Cerebellar cortex (tissue), 1 donor: Measurements from ENCODE around the gene RIMBP2.
A peak's percentile ranks its signal among the peaks of the same experiment; 100 is the strongest.
"Not testable (repeated sequence)": the region's sequence is repeated elsewhere in the genome, so short reads cannot be mapped to it uniquely, and the experiment has no call there.

Experiments used
- DNase-seq: peaks from one replicate; pipeline ENCODE4 v3.0.0-alpha.2; 2015; ENCODE audit warnings: low spot score

Gene RIMBP2

DNA sequence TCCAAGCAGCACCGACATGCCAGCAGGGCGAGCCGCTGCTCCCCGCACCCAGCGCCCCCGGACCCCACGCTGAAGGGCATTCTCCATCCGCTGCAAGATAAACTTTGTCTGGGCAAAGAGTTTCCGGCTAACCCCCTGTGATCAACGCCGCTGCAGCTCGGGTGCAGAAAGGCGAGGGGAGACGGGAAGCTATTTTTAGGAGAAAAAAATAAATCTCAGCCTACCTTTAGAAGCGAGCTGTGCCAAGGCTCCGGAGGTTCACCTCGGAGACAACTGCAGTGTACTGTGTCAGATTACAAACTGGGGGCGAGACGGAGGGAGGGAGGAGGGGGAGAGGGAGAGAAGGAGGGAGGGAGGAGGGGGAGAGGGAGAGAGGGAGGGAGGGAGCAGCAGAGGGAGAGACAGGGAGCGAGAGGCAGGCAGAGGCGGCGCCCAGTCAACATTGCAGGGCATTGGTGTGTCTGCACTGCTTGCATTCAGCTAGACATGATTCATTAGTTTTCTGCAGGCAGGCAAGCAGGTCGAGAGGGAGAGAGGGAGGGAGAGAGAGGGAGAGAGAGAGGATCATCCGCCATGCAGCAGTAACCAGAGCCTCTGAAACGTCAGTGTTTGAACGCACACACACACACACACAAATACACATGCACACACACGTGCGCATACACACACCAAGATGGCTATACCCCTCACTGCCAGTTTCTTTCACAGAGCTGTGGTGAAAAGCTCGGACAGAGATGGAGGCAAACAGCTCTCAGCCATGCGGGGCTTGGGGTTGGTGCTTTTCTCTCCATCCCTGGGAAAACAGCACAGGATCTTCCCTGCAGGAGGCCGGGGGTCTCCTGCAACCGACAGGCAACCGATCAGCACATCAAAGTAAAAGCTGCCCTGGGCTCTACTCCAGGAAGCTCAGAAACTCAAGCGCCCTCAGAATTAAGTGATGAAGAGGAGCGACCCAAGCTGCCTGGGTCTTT is at the start of gene RIMBP2:
Gene RIMBP2 (minus strand): TSS at position 302 of the 971 bp plus-strand sequence. CDS start 237,286 bp downstream, outside the sequence.
- DNase-seq, result peak; percentile 76

DNA sequence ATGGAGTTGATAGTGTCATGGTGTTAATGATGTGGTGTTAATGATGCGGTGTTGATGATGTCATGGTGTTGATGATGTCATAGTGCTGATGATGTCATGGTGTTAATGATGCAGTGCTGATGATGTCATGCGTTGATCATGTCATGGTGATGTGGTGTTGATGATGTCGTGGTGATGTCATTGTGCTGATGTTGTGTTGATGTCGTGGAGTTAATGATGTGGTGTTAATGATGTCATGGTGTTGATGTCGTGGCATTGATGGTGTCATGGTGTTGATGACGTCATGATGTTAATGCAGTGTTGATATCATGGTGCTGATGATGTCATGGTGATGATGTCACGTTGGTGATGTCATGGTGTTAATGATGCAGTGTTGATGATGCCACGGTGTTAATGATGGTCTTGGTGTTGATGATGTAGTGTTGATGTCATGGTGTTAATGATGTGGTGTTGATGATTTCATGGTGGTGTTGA is 49.1 kb upstream of the RIMBP2 start:
- peak; percentile 5 for DNase-seq

- peak; percentile 10 for DNase-seq
Observed at GRCh38 chr12:130764475-130765185, 48.5 kb upstream of the RIMBP2 start.

DNA sequence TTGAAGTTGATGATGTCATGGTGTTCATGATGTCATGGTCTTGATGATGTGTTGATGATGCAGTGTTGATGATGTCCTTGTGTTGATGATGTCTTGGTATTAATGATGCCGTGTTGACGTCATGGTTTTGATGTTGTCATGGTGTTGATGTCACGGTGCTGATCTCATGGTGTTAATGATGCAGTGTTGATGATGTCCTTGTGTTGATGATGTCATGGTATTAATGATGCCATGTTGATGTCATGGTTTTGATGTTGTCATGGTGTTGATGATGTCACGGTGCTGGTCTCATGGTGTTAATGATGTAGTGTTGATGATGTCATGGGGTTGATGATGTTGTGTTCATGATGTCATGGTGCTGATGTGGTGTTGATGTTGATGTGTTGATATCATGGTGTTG is 48.0 kb upstream of the RIMBP2 start:
- DNase-seq, result peak; percentile 20

- DNase-seq, result no peak
Observed at GRCh38 chr12:130762319-130762675, 46.2 kb upstream of the RIMBP2 start.

- DNase-seq, result peak; percentile 42
Observed at GRCh38 chr12:130761537-130762318, 45.6 kb upstream of the RIMBP2 start.

DNA sequence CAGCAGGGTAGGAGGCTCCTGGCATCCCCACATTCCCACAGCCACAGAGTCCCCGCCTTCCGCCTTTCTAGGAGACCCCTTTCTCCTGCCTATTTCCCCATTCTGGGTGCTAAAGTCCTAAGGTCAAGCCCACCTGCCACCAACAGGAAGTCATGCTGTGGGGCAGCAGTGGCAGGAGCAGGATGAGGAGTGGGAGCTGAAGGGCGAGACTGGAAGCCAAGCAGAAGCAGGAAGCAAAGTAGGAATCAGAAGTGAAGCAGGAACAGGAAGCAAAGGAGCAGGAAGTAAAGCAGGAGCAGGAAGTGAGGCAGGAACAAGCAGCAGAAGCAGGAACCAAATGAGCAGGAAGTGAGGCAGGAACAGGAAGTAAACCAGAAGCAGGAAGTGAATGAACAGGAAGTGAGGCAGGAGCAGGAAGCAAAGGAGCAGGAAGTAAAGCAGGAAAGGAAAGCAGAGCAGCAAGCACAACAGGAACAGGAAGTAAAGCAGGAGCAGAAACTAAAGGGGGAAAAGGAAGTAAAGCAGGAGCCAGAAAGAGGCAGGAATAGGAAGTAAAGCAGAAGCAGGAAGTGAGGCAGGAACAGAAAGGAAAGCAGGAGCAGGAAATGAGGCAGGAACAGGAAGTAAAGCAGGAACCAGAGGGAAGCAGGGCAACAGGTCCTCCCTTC is 38.3 kb upstream of the RIMBP2 start:
- DNase-seq, result peak; percentile 9

DNA sequence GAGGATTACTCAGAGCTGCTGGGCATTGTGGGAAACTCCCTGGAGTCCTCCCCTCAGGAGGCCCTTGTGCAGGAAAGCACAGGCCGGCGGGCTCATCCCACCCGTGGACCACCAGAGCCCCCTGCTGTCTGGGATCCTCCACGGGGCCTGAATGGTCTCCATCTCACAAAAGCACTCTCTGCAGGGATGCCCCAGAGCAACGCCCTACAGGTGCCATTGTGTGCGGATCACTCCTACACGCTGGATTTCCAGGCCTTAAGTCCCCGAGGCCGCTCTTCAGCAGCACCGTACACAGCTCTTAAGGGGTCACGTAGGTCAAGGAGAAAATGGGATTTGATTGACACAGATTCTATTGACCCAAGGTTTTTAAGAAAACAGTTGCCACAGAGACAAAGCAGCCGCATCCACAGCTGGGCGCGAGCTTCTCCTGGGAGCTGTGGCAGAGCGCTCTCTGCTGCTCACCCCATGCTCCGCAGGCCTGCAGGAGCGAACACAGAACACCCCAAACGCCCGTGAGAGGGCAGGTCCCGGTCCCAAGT is 36.7 kb upstream of the RIMBP2 start:
- DNase-seq, result peak; percentile 28

GRCh38 chr12:130752037-130752436 is 35.9 kb upstream of the RIMBP2 start:
- not testable (repeated sequence) for DNase-seq

DNA sequence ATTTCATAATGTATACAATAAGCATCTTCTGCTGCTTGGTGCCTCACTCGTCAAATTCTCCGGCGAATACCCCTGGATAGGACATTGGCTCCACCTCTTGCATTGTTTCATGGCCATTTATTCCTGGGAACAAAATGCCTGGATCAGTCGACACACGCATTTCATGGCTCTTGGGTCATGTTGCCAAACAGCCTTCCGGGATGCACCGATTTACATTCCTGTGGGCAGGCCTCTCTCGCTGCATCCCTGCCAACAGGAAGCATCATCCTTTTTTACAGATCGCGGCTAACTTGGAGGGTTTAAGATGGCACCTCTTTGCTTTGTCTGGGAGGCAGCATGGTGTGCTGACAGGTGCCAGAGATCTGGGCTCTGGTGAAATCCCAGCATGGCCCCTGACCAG is 32.7 kb upstream of the RIMBP2 start:
- DNase-seq, result no peak

GRCh38 chr12:130747867-130748740 is 32.0 kb upstream of the RIMBP2 start:
- peak; percentile 77 for DNase-seq

DNA sequence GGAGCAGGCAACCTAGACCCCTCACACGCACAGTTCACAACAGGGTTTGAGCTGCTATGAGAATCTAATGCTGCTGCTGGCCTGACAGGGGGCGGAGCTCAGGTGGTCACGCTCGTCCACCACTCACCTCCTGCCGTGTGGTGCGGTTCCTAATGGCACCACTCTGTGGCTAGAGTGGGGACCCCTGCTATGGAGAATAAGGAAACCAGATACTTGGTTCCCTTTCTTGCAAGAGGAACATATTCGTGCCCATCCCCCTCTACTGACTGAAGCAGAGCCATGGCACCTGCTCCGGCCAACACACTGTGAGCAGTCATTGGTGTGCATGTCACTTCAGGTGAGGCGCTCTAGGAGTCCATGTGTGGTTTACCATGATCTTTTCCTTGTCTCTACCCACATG is 30.4 kb upstream of the RIMBP2 start:
- DNase-seq, result no peak

- DNase-seq, result no peak
Observed at GRCh38 chr12:130745921-130746320, 29.8 kb upstream of the RIMBP2 start.

DNA sequence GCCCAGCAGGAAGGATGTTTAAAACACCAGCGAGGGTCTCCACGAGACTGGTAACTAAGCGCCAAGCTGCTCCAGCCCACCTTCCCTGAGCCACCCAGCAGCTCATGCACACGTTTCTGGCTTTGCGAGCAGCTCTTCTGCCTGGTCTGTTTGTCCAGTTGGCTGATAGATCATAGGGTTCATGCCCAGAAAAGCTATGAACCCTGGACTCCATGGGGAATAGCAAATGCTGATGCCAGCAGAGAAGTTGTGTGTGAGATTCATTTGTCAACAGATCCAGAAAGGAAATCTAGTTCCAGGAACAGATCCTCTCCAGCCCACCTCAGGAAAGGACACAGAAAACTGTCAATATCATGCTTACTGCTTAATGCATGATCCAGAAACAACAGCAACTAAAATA is 28.2 kb upstream of the RIMBP2 start:
- DNase-seq, result no peak

DNA sequence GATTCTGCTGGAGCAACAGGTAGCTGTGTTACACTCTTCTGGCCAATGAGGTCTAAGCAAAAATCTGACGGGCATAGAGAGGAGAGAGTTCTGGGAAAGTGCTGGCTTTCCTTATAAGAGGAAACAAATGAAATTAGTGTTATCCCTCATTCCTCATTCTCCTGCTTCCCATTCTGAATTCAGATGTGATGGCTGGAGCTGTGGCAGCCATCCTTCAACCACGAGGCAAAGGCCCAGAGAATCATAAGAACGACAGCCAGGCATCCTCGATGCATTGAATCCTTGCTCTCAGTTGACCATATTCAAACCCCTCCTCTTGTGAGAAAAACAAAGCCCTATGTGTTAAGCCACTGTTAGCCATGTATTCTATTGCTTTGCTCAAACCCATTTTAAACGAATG is 27.5 kb upstream of the RIMBP2 start:
- no peak for DNase-seq

DNA sequence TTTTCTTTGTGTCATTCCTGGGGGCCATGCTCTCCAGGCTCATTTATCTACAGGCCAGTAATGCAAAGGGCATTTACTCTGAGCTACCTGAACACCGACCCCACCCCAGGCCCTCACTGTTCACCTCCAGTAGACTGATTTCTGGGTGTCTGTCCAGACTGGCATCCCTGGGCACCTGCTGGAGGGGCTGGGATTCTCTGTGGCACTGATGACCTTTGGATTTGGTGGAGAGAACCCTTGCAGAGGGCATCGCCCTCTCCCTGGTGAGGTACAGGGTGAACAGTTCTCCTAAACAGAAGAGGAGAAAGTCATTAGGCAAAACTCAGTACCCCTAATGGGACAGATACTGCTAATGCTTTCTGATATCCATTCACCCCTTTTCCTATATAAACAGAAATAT is 27.1 kb upstream of the RIMBP2 start:
- no peak for DNase-seq

- no peak for DNase-seq
Observed at GRCh38 chr12:130742716-130743115, 26.6 kb upstream of the RIMBP2 start.

GRCh38 chr12:130742112-130742511 is 26.0 kb upstream of the RIMBP2 start:
- no peak for DNase-seq

DNA sequence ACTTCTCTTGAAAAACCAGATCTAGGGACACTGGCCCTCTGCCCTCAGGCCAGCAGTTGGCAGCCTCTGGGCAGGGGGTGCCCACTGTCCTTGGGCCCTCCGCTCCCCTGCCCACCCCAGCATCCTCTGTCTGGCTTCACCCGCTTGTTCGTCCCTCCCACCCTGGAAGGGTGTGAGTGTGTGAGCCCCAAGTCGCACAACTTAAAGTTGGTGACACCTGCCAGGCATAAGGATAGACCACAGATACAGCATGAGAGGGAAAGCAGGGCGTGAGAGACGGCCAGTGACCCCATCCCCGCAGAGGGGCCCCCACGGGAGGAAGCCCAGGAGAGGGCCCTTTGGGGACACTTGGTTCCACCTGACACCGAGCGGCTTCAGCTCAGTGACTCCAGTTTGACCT is 23.5 kb upstream of the RIMBP2 start:
- DNase-seq, result no peak

DNA sequence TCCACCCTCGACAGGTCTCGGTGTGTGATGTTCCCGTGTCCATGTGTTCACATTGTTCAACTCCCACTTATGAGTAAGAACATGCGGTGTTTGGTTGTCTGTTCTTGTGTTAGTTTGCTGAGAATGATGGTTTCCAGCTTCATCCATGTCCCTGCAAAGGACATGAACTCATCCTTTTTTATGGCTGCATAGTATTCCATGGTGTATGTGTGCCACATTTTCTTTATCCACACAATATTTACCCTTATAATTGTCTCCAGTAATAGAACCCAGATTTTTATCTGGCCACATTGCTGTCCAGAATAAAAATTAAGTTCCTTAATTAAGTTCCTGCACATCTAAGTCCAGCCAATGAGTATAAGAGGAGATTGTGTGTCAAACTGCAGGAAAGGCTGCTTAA is 22.3 kb upstream of the RIMBP2 start:
- DNase-seq, result not testable (repeated sequence)
